Kidney tubule cell (primary cell): ENCODE data around the gene LIPG.
A peak's percentile ranks its signal among the peaks of the same experiment; 100 is the strongest.

Experiments
- DNase-seq: peaks from one replicate; pipeline ENCODE4 v3.0.0-alpha.2; 2018; ENCODE audit warnings: low spot score

LIPG gene

DNA sequence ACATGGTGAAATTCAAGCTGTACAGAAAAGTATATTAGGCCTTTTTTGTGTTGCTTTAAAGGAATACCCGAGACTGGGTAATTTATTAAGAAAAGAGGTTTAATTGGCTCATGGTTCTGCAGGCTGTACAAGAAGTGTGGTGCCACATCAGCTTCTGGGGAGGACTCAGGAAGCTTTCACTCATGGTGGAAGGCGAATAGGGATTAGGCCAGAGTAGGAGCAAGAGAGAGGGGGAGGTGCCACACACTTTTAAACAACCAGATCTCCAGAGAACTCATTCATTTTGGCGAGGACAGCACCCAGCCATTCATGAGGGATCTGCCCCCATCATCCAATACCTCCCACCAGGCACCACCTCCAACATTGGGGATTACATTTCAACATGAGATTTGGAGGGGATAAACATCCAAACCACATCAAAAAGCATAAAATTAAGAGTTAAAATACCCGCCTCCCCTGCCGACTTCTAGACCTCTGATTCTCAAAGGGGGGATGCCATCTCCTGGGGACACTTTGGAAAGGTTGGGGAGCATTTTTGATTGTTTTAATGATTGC, 15.1 kb upstream of the LIPG start:
- DNase-seq: no peak

GRCh38 chr18:49547701-49548100, 14.2 kb upstream of the LIPG start:
- DNase-seq: peak; percentile 42

GRCh38 chr18:49548229-49548636, 13.6 kb upstream of the LIPG start:
- DNase-seq: peak; percentile 77

DNA sequence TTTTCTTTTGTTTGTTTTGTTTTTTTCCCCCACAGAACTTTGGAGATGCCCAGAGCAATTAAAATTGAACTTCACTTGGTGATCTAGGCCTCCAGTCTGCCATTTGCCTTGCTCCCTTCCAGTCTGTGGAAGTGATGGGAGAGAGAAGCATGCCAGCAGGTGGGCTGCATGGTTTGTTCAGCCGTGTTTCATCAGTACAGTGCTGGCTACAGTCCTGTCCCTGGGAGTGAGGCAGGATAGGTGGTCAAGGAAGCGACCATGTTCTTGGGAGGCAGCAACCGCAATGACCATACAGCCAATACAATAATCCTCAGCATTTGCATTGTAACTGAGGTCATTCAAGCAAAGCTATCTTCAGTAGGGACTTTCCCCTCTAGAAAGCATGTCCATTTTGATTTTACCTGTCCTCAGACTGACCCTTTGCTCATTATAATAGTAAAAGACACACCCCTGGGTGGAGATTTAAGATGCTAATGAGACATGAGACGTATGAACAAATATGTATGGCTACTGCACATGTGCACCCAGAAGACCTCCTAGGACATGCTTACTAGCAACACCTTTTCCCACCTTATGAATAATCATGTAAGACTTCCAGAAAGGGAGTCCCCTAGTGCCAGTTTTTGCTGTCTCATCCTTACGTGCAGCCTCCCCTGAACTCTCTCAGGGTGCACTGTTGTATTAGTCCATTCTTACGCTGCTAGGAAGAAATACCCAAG, 11.1 kb upstream of the LIPG start:
- peak; percentile 23 for DNase-seq

GRCh38 chr18:49553003-49553402, 8.9 kb upstream of the LIPG start:
- no peak for DNase-seq

DNA sequence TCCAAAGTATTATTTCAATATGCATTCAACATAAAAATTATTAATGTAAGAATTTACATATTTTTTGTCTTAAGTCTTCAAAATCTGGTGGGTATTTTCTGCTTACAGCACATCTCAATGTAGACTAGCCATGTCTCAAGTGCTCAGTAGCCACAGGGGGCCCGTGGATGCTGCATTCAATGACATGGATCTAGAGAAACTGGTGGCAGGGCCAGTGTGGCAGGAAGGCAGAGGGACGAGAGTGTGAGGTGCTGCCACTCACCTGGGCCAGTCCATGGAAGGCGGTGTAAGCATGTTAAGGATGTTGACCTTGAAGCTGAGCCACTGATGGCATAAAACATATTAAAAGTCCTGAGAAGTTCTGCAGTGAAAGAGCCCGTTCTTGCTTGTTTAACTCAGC, 6.2 kb upstream of the LIPG start:
- DNase-seq: no peak

GRCh38 chr18:49558356-49558755, 3.5 kb upstream of the LIPG start:
- no peak for DNase-seq

DNA sequence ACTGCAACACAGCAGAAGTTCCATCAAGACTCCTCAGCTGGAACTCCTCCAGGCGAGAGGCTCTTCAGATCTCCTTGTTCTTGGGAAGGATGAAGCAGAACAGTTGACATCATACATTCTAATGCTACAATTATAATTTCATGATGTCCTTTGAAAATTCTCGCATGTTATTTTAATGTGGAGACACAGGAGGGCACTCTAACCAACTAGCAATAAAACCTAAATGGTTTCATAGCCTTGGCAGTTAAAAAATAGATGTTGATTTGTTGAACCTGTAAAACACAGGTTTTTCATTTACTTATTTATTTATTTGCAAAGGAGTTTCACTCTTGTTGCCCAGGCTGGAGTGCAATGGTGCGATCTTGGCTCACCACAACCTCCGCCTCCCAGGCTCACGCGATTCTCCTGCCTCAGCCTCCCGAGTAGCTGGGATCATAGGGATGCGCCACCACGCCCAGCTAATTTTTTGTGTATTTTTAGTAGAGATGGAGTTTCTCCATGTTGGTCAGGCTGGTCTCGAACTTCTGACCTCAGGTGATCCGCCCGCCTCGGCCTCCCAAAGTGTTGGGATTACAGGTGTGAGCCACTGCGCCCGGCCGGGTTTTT, 2.4 kb upstream of the LIPG start:
- peak; percentile 53 for DNase-seq

GRCh38 chr18:49560277-49560623, 1.6 kb upstream of the LIPG start:
- DNase-seq: no peak

- DNase-seq: peak; percentile 65
These were observed 1.1 kb upstream of the LIPG start for GRCh38 chr18:49560624-49561288.

GRCh38 chr18:49562481-49563129, 748 bp downstream of the LIPG start:
- peak; percentile 61 for DNase-seq

DNA sequence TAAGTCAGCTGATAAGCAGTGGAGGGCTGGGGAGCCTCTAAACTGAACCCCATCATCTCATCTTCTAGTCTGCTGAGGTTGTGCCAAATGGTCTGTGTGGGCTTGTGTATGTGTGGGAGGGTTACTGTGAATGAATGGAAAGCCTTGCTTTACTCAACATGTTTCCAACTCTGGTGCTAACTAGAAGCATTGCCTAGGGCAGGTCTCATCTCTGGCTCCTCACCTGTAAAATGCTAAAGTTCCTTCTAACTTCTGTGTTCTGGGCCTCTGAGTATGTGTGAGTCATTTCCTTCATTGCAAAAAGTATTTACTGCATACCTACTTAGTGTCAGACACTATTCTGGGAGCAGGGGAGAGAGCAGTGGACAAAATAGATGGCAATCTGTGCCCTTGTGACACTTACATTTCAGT, 1.3 kb downstream of the LIPG start:
- peak; percentile 81 for DNase-seq

- peak; percentile 67 for DNase-seq
These were observed 2.1 kb downstream of the LIPG start for GRCh38 chr18:49563701-49564517.

DNA sequence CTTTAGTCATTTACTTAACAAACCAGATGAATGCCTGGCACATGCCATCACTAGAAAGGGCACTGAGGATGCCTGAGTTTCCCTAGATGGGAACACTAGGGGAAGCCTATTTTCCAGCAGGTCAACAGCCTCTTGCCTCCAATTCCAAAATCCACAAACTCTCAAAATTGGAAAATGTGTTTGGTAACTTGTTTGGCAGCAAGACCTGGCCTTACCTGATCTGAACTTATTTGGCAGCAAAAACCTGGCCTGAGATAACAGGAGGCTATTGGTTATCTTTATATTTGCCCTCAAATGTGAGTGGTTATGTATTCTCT, 2.6 kb downstream of the LIPG start:
- DNase-seq: no peak

GRCh38 chr18:49565101-49565500, 3.2 kb downstream of the LIPG start:
- DNase-seq: no peak

DNA sequence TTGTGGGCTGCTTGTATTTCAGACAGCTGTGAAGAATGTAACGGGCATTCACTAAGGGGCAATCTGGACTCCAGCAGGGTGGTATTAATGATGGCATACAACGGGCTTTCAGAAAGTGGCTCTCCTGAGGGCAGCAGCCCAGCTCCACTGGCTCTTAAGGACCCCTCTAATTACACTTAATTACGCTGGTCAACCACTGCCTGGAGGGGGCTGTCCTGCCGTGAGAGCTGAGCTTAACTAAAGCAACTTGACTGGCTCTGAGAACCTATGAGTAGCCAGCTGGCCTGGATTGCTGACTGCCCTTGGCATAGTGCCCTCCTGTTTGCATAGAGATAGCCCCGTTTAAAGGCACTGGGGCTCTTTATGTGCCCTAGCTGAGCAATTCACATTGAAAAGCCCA, 3.8 kb downstream of the LIPG start:
- DNase-seq: no peak

DNA sequence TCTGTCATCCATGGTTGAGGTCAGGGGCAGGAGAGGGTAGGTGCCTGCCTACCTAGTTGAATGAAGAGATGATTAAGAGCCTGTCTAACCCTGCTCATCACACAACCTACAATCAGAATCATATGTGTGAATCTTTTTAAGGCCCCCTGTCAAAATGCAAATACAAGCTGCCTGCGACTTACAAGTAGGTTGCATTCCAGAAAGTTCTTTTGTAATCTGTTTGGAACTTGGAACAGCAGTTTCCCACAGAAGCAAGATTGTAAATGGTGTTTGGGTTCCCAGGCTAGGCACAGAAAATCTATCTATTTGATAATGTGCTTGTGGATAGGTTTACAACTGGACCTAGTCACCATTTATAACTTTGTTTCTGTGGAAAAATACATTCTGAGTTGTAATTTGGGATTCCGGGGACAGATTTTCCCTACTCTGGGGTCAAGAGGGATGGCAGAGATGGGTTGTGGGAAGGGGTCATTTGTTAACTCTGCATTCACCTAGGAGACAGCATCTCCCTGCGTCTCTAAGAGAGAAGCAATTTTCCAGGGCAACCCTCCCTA, 4.4 kb downstream of the LIPG start:
- DNase-seq: no peak

DNA sequence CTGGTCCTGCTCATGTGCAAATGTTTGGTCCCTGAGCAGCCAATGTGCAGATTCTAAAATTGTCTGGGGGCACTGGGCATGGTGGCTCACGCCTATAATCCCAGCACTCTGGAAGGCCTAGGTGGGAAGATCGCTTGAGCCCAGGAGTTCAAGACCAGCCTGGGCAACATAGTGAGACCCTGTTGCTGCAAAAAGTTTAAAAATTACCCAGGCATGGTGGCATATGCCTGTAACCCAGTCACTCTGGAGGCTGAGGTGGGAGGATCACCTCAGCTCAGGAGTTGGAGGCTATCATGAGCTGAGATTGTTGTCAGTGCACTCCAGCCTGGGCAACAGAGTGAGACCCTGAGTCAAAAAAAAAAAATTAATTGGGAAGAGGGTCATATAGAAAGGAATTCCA, 5.1 kb downstream of the LIPG start:
- DNase-seq: no peak

DNA sequence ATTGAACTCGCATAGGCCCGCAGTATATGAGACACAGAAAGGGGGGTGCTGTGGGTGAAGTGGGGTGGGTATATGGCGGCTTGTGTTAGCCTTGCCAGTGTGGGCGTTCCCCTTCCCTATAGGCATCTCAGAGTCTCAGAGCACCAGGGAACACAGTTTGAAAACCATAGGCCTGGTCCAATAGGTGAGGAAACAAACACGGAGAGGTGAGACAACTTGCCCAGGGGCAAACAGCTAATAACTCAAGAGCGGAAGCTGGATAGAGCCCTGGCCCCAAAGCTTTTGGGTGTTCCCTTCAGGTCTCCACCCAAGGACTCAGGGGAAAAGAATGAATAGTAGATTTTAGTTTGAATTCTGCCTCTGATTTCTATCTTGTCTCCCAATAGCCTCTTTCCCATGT, 7.9 kb downstream of the LIPG start:
- DNase-seq: no peak

DNA sequence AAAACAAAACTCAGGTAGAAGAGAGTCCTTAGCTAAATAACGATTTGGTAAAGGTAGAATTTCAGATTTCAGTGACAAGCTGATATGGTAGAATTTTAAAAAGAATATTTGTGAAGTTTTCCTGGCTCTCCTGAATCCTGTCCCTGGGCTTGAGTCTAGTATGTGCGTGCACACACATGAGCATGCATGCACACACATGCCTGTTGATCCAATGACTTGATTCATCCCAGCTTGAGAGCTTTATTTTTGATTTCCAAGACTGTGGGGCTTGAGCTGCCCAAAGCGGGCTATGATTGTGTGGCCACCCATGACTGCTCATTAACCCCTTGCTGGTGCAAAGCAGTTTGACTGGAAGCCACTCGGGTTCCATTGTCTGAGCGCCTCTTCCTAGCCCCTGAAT, 9.0 kb downstream of the LIPG start:
- DNase-seq: no peak

DNA sequence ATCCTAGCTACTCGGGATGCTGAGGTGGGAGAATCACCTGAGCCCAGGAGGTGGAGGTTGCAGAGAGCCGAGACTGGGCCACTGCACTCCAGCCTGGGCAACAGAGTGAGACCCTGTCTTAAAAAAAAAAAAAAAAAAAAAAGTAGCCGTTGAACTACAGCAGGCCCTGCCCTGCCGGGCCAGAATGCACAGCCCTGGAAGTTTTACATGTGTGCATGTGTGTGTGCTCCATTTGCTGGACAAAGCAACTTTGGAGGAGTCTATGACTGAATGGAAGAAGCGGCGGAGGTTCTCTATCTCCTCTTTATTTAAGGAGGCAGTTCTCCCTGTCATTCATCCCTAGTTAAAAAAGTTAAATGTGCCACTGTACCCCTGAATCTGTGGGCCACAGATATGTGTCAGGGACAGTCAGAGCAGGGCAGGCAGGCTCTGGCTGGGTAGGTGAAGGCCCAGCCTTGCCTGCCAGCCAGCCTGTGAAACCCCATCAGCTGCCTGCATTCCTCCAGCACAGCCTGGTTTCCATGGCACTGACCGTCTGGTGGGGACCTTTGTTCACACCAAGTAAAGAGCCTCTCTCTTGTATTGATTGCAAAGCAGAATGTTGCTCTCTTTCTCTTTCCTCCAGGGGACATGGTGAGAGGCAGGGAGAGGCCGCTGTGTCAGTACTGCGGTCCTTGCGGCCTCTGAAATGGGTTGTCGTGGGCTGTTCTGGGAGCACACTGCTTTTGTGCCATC, 10.9 kb downstream of the LIPG start:
- DNase-seq: no peak
